ENCODE data around the gene HSF2BP.
"Not testable (repeated sequence)": the region's sequence is repeated elsewhere in the genome, so short reads cannot be mapped to it uniquely, and the experiment has no call there.

HSF2BP gene

DNA sequence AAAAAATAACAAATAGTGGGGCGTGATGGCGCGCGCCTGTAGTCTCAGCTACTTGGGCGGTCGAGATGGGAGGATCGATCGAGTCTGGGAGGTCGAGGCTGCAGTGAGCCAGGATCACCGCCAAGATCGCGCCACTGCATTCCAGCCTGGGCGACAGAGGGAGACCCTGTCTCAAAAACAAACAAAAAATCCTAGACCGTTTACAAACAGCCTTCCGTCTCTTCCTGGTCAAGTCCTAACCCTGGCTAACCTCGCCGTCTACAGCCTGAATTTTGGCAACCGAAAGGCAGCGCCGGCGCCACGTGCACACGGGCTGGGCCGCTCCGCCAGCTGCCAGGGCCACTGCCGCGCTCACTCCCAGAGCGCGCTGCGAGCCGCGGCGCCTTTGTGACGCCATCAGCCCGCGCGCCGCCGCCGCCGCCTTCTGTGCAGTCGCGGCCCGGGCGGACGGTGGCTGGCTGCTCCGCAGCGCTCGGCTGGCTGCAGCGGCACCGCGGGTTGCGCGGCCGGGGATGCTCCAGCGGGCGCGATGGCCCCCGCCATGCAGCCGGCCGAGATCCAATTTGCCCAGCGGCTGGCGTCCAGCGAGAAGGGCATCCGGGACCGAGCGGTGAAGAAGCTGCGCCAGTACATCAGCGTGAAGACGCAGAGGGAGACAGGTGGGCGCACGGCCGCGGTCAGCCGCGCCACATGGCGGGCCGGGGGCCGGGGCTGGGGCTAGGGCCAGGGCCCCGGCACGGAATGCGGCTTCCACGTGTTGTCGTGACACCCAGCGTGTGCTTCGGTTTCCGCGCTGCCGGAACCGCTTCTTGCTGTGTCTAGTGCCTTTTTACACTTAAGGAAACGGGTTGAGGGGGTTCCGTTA, at the start of gene HSF2BP, which contains the start of gene RRP1B:
Gene HSF2BP, minus strand, starts transcription at position 353 of the 865 bp plus-strand sequence. CDS start 1,392 bp downstream, outside the sequence.
Gene RRP1B, plus strand, starts transcription at position 425 of the 865 bp plus-strand sequence. Its CDS starts 105 bp downstream, at position 530.
- peak; percentile 55 to 70 for DNase-seq (ENCODE audit: extremely low read depth in 1 of 2, low read depth in 1 of 2)

DNA sequence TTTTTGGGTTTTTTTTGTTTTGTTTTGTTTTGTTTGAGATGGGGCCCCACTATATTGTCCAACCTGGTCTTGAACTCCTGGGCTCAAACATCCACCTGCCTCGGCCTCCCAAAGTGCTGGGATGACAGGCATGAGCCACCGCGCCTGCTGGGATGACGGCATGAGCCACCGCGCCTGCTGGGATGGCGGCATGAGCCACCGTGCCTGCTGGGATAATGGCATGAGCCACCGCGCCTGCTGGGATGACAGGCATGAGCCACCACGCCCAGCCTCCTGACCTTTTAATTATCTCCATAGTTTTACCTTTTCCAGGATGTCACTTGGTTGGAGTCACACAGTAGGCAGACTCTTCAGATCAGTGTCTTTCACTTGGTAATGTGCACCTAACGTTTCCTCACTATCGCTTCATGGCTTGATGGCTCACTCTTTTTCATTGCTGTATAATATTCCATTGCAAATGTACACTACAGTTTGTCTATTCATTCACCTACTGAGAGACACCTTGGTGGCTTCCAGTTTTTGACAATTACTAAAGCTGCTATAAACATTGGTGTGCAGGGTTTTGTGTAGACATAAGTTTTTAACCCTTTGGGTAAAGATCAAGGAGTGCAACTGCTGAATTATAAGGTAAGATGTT, 49.6 kb upstream of the HSF2BP start:
- no peak for DNase-seq (ENCODE audit: extremely low read depth in 1 of 2, low read depth in 1 of 2)

DNA sequence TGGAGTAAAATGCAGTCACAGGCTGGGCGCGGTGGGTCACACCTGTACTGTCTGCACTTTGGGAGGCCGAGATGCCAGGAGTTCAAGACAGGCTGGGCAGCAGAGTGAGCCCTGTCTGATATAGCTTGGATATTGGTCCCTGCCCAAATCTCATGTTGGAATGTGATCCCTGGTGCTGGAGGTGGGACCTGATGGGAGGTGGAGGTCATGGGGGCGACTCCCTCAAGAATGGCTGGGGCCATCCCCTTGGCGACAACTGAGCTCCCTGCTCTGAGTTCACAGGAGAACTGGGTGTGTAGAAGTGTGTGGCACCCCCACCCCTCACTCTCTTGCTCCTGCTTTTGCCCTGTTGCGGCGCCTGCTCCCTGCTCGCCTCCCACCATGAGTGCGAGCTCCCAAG, 48.2 kb upstream of the HSF2BP start:
- DNase-seq (ENCODE audit: extremely low read depth in 1 of 2, low read depth in 1 of 2): no peak

DNA sequence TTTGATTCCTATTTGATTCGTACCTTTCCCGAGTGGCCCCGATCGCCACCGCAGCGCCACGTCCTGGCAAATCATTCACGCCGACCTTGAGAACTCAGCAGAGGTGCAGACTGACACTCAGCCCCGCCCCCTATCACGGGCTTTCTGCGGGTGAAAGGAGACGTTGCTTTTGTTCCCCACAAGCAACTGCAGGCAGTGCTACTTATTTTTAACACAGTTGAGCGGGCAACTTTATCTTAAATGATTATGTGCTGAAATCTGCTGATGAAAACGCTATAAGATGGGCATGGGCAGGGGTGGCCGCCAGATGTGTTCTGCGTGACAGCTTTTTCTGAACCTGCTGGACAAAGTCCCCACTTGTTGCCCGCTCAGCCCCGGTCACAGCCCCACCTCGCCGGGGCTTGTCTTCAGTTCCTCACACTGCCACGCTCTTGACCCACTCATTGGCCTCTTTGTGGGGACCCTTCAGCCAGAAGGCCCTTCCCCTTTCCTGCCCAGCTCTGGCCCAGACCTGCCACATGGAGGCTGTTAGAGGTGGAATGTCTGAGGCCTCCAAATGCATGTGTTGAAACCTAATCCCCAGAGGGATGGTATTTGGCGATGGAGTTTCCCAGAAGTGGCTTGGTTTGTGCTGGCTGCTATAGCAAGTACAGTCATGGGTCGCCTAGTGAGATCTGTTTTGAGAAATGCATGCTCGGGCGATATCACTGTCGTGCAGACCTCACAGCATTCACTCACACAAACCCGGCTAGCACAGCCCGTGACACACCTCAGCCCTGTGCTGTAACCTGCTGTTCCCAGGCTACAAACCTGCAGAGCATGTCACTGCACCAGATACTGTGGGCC, 44.0 kb upstream of the HSF2BP start:
- DNase-seq (ENCODE audit: extremely low read depth in 1 of 2, low read depth in 1 of 2): no peak

DNA sequence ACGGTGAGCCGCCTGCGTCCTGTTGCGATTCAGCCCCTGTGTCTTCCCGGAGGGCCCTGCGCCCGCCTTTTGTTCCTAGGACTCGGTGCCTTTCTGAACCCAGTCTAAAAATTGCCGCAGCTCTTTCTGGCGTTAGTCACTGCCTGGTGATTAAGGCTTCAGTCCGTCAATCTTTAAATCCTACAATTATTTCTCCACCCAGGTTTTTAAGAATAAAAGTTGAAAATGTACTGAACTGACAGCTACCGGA, 43.4 kb upstream of the HSF2BP start:
- no peak for DNase-seq (ENCODE audit: extremely low read depth in 1 of 2, low read depth in 1 of 2)

DNA sequence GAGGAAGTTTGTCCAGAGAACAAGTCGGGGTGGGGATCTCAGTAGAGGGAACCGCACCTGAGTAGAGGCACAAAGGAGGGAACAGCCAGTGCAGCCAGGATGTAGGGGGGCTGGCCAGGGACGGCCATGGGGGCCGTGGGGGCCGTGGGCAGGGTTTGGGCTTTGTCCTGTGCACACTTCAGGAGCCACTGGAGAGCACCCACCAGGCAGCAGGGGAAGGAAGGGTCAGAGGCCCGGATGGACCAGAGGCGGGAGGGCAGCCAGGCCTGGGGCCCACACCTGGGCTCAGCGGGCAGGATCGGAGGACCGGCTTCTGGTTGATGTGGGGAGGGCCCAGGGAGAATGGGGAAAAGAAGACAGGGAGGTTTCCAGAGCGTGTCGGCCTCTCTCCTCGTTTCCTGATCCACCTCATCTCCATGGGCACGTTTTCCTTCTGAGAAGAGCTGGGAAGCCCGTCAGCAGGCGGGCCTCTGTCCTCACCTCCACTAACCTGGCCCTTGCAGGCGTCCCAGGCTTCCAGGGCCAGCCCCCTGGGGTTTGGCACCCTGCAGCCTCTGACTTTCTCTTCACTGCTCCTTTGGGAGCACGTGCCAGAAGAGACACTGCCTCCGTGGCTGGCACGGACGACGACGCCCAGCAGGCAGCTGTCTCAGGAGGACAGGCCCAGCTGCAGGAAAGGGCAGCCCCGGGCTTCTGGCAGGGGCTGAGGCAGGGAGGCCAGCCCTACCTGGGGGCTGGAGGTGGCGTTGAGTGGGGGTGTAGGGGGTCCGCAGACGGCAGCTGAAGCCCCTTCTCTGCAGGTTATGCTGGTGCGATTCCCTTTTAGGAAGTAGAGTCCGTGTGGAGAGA, 42.9 kb upstream of the HSF2BP start:
- DNase-seq (ENCODE audit: extremely low read depth in 1 of 2, low read depth in 1 of 2): no peak

DNA sequence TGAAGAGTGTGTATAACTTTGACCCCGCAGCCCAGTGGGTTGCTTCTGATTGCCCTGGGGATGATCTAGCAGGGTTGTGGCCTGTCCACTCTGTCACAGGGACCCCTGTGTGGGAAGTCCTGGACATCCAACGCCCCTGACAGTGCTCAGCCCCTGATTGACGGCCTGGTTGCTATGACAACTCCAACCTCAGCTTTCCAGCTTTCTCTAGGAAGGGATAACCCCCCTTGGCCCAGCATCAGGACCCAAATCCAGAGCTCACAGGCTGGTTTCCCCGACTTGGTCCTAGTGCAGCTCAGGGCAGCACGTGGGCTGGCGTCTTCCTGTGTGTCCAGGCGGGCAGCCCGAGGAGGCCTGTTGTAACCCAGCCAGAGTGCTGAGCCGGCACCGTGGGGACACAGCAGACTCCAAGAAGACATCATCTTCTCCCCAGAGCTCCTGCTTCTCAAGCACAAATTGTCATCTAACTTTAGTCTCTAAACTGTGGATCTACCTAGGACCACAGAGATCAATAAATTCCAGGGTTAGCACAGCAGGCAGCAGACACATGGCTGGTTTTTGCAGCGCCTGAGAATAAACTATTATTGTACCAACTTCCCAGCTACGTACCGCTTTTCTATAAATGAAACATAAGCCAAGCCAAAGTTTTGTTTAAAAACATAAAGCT, 40.8 kb upstream of the HSF2BP start:
- DNase-seq (ENCODE audit: extremely low read depth in 1 of 2, low read depth in 1 of 2): no peak

DNA sequence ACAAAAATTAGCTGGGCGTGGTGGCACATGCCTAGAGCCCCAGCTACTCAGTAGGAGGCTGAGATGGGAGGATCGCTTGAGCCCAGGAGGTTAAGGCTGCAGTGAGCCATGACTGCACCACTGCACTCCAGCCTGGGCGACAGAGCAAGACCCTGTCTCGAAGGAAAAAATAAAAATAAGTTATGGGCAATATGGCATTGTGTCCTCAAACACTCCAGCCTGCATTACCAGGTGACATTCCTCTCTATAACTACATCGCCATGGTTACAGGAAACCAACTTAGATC, 40.1 kb upstream of the HSF2BP start:
- DNase-seq (ENCODE audit: extremely low read depth in 1 of 2, low read depth in 1 of 2): not testable (repeated sequence)

DNA sequence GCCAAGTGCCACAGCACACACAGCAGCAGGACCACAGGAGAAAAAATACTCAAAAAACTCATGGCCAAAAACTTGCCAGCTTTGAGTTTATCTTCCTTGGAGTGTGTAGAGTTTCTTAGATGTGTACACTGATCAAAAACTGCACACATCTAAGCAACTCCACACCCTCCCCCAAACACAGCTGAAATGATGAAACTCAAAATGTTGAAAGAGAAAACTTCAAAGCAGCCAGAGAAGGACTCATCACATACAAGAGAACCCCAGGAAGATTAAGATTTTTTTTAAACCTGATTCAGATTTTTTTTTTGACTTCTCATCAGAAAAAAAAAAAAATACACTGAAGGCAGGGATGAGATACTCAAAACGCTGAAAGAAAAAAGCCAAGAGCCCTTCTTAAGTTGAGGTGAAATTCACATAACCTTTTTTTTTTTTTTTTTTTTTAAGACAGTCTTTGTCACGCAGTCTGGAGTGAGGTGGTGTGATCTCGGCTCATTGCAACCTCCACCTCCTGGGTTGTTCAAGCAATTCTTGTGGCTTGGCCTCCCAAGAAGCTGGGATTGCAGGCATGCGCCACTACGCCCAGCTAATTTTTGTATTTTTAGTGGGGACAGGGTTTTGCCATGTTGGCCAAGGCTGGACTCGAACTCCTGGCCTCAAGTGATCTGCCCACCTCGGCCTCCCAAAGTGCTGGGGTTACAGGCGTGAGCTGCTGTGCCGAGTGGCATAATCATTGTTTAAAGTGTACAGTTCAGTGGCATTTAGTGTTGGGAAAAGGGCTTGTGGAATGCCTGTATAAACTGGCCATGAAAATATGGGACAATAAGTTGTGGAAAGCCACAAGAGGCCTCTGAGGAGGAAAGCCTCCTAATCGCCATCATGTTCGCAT, 38.7 kb upstream of the HSF2BP start:
- no peak for DNase-seq (ENCODE audit: extremely low read depth in 1 of 2, low read depth in 1 of 2)

DNA sequence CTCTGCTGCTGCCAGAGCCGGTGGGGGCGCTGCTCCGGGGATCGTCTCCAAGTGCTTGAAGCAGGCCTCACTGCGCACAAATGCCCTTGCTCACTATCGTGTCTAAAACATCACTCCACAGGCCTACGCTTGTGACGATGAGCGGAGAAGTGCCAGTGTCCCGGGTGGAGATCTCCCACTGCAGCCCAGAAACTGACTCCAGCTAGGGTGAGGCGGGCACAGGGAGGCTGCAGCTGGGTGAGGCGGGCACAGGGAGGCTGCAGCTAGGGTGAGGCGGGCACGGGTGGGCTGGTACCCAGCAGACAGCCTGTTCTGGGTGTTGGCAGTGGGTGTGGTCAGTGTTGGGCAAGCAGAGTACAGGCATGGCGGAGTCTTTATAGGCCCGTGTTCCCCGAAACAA, 36.9 kb upstream of the HSF2BP start:
- DNase-seq (ENCODE audit: extremely low read depth in 1 of 2, low read depth in 1 of 2): no peak

DNA sequence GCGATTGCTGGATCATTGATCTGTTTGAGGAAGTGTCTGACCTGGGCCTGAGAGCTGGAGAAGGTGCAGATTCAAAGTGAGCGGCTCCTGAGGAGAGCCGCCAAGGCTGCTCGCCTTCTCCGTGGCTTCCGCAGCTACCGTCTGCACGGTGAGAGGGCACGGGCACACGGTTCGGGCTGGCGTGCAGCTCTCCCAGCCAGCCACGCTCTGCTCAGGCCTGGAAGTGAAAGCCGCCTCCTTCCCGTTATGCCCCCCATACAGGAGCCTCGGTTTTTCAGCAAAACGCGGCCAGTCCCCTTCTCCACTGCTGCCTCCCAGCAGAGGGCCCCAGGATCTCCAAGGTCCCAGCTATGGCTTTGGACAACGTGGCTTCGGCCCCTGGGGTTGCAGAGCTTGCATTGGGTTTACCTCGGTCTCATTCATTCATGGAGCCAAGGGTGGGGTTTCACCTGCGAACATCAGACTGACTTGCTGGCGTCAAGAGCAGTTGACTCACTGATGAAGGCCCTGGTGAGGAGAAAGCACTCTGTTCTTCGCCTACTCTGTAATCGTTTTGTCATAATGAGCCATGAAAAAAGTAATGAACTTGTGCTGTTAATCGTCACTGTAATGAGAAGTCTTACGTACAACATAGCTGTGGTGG, 35.3 kb upstream of the HSF2BP start:
- DNase-seq (ENCODE audit: extremely low read depth in 1 of 2, low read depth in 1 of 2): no peak

DNA sequence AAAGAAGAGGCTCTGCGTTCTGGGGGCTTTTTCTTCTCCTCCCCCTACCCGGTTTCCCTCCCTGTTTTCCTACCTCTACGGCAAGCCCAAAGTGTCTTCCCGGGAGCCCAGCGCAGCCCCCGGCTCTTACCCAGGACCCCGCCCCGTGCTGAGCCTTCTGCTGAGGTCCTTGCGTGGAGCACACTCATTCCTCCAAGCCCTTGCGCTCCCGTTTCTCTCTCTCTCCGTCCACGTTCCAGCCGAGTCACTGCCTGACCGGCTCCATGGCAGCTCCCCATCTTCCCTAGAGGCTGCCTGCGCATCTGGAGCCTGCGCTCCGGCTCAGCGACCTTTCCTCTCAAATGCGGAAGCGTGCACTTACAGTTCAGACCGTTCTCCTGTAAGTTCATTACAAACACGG, 34.7 kb upstream of the HSF2BP start:
- no peak for DNase-seq (ENCODE audit: extremely low read depth in 1 of 2, low read depth in 1 of 2)

DNA sequence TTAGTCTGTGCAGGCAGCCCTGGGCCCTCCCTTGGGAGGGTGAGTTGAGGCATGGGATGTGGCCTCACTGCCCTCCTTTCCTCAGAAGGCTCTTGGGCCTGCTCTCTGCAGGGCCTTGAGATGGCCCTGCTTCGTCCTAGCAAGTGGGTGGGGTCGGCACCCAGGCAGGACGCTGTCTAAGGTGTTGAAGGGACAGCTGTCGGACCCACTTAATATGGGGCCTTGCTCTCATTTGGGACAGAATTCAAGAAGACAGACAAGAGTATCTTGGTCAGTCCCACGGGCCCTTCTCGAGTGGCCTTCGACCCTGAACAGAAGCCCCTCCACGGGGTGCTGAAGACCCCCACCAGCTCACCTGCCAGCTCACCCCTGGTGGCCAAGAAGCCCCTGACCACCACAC, 33.7 kb upstream of the HSF2BP start:
- DNase-seq (ENCODE audit: extremely low read depth in 1 of 2, low read depth in 1 of 2): no peak

DNA sequence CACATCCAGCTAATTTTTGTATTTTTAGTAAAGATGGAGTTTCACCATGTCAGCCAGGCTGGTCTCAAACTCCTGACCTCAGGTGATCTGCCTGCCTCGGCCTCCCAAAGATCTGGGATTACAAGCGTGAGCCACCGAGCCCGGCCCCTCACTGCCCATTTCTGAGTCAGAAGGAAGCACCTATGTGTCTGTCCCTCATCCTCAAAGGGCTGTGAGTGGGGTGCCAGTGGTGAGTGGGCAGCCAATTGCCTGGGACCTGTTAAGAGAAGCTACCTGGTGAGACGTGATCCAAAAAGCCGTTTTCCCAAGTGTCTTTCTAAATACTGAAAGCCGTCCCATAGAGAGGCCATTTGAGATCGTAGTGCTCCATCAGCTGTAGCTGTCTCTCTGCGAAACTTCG, 32.5 kb upstream of the HSF2BP start:
- no peak for DNase-seq (ENCODE audit: extremely low read depth in 1 of 2, low read depth in 1 of 2)

DNA sequence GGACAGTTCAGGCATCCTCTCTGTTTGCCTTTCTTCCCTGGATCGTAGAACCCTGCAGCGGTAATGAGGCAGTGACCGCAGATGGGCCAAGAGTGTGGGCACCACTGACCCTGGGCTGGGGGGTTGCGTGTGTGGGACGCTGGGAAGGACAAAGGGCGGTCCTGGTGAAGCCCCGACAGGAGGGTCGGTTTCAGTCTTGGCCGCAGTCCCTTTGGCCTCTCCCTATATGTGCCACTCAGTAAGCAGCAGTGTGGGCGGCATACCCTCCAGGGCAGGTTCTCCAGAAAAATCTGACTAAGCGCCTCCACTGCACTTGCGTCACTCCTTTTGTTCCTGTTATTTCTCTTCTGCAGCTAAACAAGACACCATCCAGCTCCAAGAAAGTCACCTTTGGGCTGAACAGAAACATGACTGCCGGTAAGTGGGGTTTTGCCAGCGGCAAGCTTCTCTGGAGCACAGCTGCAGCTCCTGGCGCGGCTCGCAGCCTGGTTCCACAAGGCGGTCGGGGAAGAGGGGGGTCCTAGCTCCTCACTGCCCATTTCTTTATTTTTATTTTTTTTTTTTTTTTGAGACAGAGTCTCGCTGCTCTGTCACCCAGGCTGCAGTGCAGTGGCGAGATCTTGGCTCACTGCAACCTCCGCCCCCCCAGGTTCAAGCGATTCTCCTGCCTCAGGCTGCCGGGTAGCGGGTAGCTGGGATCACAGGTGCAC, 32.0 kb upstream of the HSF2BP start:
- DNase-seq (ENCODE audit: extremely low read depth in 1 of 2, low read depth in 1 of 2): no peak

DNA sequence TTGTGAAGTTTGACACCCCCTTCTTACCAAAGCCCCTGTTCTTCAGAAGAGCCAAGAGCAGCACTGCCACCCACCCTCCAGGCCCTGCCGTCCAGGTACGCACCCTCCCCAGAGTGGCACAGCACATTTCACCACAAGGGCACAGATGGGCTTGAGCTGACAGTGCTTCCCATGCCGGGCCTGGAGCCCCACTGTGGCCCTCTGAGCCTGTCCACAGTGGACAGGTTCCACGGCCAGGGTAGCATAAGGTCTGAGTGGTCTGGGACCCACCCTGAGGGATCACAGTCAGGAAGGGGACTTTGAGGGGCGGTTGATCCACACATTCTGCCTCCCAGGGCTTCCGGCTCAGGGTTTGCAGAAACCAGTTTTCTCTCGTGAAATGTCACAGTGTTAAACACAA, 31.1 kb upstream of the HSF2BP start:
- DNase-seq (ENCODE audit: extremely low read depth in 1 of 2, low read depth in 1 of 2): no peak

DNA sequence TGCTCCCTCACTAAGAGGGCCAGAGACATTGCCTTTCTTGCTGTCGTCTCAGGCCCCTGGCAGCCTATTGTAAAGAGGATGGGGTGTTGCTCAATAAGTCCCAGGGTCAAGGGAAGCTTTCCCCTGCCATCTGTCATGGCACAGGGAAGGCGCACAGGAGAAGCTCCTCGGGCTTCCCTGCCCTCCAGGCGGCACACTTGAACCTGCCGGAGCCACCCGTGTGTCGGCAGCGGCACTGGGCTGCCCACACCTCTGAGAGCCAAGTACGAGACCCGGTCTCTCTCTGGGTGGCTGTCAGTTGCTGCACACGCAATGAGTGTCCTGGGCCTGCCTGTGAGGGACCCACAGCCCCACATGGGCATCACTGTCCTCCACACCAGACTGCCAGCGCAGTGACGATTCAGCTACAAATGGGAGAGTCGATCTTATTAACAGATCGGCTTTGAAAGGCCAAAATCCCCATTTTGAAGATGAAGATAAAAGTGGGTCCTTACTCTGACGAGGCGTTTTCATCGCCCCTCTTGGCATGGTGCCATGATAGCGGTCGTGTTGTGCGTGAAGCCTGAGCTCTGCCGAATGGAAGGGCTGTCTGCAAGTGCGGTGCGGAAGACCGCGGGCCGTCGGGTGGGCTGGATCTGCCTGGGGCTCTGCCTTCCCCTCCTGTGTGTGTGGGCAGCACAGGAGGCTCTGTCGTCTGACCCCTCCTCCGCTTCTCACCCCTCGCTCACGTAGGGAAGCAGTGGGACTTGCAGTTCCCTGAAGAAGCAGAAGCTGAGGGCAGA, 30.5 kb upstream of the HSF2BP start:
- no peak for DNase-seq (ENCODE audit: extremely low read depth in 1 of 2, low read depth in 1 of 2)

DNA sequence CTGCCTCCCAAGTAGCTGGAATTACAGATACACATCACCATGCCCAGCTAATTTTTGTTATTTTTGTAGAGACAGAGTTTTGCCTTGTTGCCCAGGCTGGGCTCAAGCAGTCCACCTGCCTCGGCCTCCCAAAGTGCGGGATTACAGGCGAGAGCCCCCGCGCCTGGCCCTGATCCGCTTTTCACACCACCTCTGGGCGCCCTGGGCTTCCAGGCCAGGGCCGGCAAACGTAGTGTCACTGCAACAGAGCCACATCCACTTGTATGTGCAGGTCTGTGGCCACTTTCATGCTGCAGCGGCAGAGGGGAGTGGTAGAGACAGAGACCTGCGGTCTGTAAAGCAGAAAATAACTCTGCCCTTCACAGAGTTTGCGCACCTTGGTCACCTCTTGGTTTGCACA, 29.6 kb upstream of the HSF2BP start:
- DNase-seq (ENCODE audit: extremely low read depth in 1 of 2, low read depth in 1 of 2): no peak

Measured in stimulated activated CD8-positive, alpha-beta memory T cell treated with anti-CD3 and anti-CD28 coated beads, Interleukin-7, amount 100 ng/mL, for 48 hours (primary cell).